COLO829 (cell line): ENCODE data around the gene AGXT.

Experiments used
- DNase-seq: peaks from one replicate; pipeline ENCODE4 v3.0.0; 2012; ENCODE audit warnings: low spot score

Gene AGXT

GRCh38 chr2:240869109-240869955, 708 bp downstream of the AGXT start:
- DNase-seq = no peak

DNA sequence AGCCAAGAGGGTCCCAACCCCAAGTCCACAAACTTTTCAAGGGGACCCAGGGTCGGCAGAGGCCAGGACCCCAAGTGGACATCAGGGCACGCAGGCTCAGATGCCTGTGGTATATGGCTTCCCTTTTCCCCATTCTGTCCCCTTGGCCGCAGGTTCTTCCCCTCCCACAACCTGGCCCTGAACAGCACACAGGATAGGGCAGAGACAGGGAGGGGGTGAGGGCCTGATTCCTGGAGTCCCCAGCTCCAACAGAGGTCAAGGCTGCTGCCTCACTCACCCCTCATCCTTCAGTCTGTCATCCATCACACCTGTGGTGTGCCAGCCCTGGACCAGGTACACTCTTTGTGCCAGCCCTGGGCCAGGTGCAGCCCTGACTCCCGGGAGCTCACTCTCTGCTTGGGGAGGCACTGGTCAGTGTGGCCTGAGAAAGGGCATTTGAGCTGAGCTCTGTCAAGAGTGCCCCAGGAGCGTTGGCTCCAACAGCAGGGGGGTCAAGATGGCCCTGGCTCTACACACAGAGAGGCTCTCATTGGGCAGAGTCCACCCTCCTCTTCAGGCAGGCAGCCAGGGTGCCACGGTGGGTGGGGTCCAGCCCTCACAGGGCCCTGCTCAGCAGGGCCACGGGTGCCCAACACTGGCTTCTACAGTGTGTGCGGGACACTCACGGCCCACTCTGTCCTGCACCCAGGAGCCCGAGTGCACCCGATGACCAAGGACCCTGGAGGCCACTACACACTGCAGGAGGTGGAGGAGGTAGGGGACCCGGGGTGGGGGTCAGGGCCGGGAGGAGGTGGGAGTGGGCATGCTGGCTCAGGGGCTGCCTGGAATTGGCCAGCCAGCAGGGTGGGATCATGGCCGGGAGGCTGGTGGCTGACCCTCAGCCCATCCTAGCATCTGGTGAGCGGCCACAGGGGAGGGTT, 1.6 kb downstream of the AGXT start:
- no peak for DNase-seq

- DNase-seq = no peak
Measured at GRCh38 chr2:240871071-240871958, 2.7 kb downstream of the AGXT start.

DNA sequence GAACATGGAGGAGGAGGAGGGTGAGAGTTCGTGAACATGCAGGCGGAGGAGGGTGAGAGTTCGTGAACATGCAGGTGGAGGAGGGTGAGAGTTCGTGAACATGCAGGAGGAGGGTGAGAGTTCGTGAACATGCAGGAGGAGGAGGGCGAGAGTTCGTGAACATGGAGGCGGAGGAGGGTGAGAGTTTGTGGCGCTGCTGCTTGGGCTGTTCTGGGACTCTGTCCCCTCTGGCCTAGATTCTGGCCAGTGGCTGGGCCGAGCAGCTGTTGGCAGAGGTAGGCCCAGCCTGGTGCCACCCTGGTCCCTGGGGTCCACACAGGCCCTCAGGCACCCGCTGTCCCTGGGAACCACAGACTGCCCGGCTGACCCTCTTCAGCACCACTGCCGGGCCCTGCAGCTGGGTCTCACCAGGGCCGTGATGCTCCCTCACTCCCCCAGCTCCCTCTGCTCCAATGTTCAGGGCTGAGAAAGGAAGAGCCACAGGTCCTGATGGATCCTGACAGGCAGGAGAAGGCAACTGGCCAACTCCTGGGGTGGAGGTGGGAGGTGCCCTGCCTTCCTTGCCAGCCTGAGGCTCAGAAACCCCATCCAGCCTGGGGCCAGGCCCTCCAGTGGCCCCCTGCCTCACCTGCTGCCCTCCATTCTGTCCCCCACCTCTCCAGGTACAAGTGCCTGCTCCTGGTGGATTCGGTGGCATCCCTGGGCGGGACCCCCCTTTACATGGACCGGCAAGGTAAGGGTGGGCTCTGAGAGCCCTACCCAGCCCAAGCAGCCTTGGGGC, 3.9 kb downstream of the AGXT start:
- no peak for DNase-seq

- no peak for DNase-seq
Measured at GRCh38 chr2:240873098-240873788, 4.6 kb downstream of the AGXT start.

GRCh38 chr2:240873805-240874714, 5.4 kb downstream of the AGXT start:
- DNase-seq = no peak

GRCh38 chr2:240874715-240875227, 6.1 kb downstream of the AGXT start:
- no peak for DNase-seq

- no peak for DNase-seq
Measured at GRCh38 chr2:240875228-240876034, 6.8 kb downstream of the AGXT start.

GRCh38 chr2:240876035-240876474, 7.4 kb downstream of the AGXT start:
- no peak for DNase-seq

DNA sequence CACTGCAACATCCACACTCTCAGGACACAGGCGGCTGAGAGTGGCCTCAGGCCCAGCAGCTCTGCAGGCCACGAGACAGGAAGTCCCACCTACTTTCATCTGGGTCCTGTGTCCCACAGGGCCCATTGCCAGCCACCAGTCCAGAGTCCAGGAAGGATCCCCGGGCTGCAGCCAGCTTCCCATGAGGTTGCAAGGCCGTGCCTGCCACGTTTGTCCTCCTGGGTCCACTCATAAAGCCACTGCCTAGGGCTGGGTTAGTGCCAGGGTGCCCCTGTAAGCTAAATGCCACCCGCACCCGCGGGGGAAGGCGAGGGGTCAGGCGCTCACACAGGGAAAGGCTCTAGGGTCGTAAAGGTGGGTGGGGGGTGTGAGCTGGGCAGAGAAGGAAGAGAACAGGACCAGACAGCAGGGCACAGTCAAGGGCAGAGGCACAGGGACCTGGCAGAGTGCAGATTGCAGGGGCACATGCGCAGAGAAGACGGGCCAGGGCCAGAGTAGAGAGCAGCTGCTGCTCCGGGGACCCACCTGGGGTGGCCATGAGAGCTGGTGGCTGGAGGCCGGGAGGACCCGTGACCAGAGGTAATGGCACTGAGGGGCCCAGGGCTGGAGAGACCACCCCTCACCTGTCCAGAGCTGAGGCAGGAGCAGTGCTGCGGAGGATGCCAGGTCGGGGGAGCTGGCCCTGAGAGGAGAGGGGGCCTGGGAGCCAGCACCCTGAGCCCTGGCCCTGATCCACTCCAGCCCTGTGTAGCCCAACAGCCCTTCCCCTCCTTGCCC, 8.0 kb downstream of the AGXT start:
- DNase-seq = no peak

DNA sequence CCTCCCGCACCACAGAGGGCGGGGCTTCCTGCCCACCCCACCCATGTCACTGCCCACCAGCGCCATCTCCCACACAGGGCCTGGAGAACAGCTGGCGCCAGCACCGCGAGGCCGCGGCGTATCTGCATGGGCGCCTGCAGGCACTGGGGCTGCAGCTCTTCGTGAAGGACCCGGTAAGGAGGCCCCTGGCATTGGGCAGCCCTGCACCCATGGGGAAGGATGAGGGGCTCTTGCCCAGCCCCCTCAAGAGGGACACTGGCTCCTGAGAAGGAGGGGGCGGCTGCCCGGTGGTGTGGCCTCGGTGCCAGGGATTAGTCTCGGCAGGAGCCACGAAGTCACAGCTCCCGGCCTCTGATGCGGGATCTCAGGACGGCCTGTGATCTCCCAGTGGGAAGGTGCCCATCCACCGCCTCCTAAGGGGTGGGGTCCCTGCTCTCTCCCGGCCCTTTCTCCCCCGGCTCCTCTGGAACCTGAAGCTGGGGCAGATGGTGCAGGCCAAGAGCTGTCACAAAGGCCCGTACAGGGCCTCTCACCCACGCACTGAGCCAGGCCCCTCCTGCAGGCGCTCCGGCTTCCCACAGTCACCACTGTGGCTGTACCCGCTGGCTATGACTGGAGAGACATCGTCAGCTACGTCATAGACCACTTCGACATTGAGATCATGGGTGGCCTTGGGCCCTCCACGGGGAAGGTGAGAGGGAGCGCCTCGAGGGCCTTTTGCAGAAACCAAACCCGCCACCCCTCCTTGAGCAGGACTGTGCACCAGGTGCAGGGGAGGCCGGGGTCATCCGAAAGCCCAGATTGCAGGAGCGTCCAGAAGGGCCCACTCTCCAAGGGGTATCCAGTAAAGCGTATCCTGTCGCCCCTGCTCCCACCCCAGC, 9.1 kb downstream of the AGXT start:
- DNase-seq = no peak

GRCh38 chr2:240878341-240878936, 9.8 kb downstream of the AGXT start:
- no peak for DNase-seq

DNA sequence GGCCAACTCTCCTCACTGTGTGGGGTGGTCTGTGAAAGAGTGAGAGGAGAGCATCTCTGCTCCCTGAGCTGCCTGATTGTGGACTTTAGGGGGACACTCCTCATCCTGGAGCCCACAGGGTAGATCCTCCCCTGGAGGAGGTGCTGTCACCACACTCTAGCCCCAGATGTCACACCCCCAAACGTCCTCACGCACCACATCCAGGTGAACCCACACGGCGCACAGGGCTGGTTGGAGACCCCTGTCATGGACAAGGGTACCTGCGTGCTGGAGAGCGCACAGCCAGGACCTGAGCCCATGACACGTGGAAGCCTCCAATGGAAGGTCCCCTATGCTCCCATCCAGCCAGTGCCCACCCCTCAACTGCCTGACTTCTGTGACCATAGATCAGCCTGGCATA, 10.5 kb downstream of the AGXT start:
- DNase-seq = no peak

GRCh38 chr2:240881913-240882312, 13.3 kb downstream of the AGXT start:
- DNase-seq = no peak

DNA sequence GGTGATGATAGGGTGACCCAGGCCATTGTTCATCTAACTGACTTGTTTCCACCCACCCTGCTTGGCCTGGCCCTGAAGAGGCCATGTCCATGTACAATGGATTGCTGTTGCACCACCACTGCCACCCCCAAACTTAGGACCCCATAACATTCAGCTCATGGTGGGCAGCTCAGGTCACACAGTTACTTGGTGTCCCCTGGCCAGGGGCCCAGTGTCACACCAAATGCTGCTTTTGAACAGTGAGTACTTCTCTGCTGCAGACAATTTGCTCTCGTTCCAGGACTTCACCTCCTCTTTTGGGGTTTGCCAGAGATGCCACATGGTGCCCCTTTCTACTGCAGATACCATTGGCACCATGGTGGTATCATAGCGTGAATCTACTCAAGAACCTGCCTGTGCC, 15.6 kb downstream of the AGXT start:
- DNase-seq = no peak

DNA sequence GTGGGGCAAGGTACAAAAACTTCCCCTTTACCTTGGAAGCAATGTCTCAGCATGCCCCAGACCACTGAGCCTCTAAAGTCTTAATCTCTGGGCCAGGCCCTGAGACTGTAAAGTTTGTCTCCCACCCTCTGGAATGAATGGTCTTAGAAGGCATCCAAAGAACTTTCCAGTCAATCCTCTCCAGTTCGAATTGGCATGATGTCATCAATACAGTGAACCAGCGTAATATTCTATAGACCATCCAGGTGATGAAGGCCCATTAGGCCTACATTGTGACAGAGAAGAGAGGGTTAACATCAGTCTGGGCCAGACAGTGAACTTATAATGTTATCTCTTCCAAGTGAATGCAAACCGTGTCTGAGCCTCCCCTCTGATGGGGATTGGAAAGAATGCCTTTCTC, 16.1 kb downstream of the AGXT start:
- DNase-seq = no peak
